Activated CD4-positive, alpha-beta T cell treated with anti-CD3 and anti-CD28 coated beads, Interleukin-2, amount 50 U/mL, for 16 hours (primary cell): ENCODE data around the gene ADARB2.
"Not testable (repeated sequence)": the region's sequence is repeated elsewhere in the genome, so short reads cannot be mapped to it uniquely, and the experiment has no call there.

Source experiments
- DNase-seq: peaks from one replicate; pipeline ENCODE4 v3.0.0-alpha.2; 2020

ADARB2 gene

GRCh38 chr10:1401071-1401965 is 336.0 kb downstream of the ADARB2 start:
- DNase-seq: no peak

DNA sequence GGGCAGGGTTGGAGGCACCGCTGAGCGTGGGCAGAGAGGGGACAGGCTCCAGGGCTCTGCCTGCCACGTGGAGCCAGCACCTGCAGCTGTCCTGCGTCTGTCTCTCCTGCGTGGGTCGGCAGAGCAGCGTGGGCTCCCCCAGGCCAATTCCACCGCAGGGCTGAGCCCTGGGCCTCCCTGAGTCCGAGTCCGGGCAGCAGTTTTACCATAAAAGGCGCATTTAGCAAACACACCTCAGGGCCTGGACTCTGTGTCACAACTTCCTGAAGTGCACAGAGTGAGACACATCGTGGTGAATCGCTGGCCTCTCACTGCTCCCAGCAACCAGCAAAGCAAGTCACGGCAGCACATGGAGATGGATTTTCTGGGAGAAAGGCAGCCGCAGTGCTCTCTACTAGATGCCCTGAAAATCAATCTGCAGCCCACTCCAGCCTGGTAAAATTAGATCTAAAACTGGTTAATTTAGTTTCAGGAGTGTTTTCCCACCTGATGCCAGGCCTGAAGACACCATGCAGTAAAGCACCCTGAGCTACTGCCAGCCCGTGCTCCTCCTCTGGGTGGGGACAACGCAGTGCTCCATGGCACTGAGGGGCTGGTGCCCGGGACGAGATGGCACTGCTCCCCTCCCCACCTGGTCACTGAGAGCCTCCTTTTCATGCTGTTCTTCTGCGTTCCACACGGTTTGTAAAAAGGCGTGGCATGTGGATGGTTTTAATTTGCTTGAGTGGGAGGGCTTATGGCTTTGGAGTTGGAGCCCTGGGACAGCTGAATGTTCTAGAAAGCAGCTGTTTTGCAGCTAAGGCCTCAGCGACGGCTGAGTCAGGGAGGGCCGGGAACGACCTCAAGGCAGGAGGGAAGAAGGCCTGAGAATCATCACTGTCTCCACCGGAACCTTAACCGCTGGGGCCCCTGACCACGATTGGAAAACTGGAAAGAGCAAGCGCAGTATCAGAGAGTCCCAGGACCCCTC is 336.9 kb downstream of the ADARB2 start:
- no peak for DNase-seq

- no peak for DNase-seq
Observed at GRCh38 chr10:1399431-1400100, 337.8 kb downstream of the ADARB2 start.

DNA sequence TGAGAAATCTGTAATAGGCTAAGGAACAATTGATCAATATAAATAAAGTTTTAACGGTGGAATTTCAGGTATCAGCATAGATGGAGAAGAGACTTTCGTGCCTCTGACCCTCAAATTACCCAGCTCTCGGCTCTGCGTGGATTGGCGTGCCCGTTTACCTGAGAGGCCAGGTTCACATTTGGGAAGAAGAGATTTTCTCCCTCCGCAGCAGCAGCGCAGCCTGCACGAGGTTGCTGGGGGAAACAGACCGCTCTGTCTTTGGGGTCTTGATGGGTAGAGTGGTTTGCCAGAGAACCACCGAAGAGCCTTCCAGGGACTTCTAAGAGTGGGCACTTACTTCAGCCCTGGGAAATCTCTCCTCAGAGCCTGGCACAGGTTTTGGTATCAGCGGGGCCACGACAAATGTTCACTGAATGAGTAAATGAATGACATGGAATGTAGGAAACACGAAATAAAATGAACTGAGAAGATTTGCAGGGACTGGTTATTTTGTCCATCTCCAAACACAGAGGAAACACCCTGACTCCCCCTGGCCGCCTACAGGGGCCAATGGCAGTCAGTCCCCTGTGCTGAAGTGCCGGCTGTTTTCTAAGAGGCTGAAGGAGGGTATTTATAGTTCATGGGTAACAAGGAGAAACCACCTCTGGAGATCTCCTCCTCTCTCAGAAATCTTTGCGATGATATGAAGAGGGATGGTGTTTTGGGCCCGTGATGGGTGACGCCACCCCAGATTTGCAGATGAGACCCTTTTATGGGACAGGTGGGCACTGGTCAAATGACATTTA is 338.5 kb downstream of the ADARB2 start:
- no peak for DNase-seq

DNA sequence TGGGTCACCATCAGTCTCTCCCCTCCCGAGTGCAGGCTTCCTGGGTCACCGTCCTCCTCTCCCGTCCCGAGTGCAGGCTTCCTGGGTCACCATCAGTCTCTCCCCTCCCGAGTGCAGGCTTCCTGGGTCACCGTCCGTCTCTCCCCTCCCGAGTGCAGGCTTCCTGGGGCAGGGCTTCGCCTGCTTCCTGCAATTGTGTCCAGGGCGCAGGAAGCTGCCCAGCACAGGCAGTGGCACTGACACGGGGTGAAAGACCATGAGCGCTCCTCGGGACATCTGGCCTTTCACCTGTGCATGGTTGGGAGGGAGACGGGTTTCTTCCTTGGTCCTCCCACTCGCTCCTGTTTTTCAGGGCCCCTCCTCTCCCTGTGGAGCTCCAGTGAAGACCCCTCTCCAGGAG is 339.2 kb downstream of the ADARB2 start:
- not testable (repeated sequence) for DNase-seq

DNA sequence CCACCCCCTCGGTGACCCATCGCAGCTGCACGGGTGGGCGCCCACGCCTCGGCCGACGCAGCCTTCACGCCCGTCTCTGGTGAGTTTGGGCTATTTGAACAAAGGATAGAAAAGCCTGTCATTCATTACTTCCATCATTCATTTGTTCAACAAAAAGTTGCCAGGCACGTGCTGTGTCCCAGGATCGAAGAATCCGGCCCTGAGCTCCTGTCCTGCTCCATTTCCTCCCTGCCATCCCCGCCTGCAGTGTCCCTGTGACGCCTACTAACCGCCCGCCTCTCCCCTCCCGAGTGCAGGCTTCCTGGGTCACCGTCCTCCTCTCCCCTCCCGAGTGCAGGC is 341.1 kb downstream of the ADARB2 start:
- DNase-seq: no peak

DNA sequence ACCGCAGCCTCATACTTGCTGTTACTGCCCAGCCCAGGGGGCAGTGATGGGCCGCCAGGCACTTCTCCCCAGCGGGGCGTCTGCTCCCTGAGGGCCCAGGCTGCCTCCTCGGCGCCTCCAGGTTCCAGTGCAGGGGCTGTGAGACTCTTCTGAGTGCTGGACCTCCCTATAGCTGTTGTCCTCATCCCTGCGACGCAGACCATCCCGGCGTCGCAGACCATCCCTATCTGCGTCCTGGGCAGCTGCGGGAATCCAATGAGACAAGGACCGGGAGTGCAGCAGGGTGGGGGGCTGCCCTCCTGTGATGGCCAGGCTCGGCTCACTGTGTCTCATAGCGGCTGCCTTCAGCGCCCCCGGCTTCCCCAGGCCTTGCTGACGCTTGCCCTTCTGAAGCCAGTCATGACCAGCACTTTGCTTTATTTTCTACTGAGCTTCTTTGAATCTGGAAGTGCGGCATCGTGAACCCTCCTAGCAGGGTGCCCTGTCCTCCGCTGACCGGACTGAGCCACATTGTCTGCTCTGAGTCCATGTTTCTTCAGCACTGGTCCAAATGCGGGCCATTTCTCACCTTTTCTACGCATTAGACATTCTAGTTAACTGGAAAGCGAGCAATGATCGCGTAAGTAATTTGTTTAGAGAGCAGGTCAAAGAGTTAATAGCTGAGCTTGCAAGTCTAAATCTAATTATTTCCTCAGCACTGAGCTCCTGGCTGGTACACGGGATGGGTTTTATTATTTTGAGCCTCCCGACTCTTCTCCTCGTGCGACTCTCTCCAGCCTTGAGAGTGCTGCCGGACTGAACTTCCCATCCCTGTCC is 341.6 kb downstream of the ADARB2 start:
- DNase-seq: no peak

DNA sequence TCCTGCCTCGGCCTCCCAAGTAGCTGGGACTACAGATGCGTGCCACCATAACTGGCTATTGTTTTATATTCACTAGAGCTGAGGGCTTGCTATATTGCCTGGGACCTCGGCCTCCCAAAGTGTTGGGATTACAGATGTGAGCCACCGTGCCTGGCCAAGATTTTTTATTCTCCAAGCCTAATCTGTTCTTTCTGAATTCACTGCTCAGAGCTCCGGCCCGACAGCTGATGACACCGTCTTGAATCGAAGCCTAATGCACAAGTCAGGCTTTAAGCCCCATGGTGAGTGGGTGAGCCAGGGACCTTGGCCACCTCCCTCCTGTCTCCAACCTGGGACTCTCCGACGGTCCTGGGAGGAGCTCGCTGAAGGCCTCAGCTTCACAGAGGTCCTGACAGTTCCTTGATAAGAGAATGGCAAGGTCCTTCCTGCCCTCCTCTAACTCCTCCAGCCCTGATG is 342.3 kb downstream of the ADARB2 start:
- DNase-seq: no peak

DNA sequence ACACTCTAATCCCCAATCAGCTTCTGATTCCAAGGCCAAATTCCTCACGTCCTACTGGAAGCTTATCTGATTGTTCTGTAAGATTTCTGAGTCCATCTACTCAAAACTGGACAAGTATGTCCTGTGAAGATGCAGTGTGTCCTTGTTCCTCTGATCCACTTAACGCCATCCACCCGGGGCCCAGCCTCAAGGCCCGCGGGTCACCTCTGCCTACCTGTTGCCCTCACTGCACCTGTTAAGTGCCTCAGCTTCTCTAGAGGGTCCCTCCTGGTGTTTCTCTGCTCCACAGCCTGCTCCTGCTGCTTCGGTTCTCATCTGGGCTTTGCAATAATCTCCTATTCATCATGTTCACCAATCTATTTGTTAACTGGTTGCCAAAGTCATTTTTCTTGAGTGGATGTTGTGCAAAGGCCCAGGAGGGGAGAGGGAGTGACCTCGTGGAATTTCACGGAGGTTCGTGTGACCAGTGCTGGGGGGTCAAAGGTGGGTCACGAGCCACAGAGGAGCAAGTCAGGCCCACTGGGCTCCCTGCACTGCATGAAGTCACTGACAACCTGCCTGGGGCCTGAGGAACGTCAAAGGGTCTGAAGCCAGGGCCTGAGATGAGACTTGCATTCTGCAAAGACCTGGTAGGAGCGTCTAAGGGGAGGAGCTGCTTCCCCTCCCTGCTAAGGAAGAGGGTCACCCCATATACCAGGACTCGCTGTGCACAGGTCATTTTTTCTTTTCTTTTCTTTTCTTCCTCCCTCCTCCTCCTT is 343.0 kb downstream of the ADARB2 start:
- no peak for DNase-seq

GRCh38 chr10:1393481-1393880 is 343.8 kb downstream of the ADARB2 start:
- no peak for DNase-seq

DNA sequence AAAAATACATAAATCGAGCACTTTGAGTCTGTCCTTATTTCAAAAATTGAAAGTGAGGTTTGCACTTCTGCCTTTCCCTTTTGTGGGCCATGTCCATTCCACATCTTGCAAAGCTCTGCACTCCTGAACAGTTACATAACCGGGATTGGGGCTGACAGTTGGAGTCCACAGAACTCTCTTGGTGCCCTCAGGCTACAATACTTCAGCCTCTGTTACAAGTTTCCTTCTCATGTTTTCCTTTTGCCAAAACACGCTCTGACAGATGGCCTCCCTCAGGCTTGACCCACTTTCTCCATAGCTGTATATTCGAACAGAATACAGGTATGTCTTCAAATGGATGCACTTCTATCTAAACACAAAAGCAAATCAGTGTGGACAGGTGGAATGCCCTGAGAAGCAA is 345.2 kb downstream of the ADARB2 start:
- no peak for DNase-seq

DNA sequence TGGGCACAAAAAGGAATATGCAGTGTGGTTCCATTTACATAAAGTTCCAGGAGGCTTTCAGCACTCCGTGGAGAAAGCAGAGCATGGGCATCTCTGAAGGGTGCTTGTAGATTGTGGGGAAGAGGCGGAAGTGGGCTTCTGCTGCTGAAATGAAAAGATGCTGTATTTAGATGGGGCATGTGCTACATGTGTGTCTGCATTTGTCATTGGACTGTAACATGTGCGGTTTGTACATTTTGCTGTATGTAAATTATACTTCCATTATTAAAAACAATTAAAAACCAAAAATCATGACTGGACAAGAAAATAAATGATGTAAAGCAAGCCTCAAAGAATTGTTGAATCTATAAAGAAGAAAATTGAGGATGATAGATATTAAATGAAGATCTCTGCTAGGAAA is 347.1 kb downstream of the ADARB2 start:
- DNase-seq: no peak

DNA sequence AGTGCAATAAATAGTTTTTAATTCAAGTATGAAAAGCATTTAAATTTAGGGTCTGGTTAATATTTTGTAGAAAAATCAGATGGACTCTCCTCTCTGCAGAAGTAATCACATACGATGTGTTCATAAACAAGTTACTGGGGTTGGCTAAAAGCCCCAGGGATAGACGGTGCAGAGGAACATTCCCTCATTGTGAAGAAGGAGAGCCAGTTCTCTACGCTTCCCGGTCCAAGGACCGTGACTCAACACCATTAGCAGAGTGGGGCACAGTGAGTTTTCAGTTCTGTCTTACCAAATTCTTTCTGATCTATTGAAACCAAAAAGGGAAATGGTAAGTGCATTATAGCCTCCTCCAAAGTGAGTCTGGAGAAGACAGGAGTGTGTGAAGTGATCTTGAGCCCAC is 353.3 kb downstream of the ADARB2 start:
- no peak for DNase-seq

- DNase-seq: no peak
Observed at GRCh38 chr10:1382711-1383110, 354.6 kb downstream of the ADARB2 start.

GRCh38 chr10:1381339-1381738 is 356.0 kb downstream of the ADARB2 start:
- DNase-seq: no peak

GRCh38 chr10:1380088-1380671 is 357.1 kb downstream of the ADARB2 start:
- DNase-seq: no peak

DNA sequence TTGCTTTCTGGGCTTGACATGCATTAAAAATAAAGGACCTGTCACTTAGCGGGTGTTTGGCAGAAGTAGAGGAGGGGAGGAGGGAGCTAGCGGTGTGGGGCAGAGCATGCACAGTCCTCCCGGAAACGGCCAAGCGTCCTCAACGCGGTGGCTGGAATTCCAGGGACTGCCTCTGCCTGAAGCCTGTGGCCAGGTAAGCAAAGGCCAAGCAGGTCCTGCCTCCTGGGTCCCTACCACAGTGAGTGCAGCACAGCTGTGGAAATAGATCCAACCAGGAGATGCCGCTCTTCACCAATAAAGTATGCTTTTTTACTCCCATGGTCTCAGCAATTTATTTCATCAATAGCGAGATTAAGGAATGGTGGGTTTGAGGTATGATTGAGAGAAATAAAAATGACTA is 357.7 kb downstream of the ADARB2 start:
- no peak for DNase-seq

- DNase-seq: no peak
Observed at GRCh38 chr10:1378473-1378872, 358.9 kb downstream of the ADARB2 start.

GRCh38 chr10:1377740-1378397 is 359.5 kb downstream of the ADARB2 start:
- no peak for DNase-seq

GRCh38 chr10:1377231-1377630 is 360.1 kb downstream of the ADARB2 start:
- DNase-seq: no peak
